ENCODE results near the gene CACNB3. TPM values are rescaled to one million over a fixed set of nuclear protein-coding genes. Genes with fewer than 3 reads are reported as not detected.
A peak's percentile ranks its signal among the peaks of the same experiment; 100 is the strongest.

The CACNB3 gene
- total and polyA plus RNA-seq, 2 of the 13 experiments (the other 11 are each of a cell fraction or from before 2014, with no cell fraction given), result 0.29 to 0.54 TPM

DNA sequence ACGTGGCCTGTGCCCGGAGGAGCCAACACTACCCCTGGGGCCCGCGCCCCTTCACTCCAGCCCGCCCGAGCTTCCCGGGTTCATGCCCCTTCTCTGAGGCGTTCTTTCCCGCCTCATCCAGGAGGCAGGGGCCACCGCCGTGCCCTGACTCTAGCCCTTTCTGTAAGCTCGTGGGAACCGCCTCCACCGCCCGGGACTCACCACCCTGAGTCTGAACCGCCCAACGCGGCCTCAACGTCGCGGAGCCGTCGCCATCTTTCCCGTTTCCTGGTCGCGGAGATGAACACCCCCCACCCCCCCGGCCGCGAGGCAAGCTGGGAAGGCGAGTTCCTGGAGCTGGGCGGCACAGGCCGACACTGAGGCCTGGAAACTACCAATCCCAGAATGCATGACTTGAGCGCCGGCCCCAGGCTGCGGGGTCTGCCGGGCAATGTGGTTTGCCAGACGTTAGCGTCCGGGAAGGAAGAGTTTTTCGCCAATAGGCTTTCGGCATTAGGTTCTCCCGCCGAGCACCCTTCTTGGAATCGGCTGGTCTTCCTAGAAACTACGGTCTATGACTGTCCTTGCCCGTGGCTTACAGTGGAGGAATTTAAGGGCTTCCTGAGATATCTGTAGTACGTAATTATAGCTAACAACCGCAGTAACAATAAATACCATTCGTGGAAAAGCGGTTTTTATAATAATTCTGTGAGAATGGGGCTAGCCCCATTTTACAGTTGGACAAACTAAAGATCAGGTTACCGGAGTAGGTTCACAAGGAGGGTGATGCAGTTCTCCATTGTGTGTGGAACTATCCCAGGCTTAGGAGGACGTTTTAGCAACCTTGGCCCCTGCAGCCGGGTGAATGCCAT is 33.8 kb downstream of the CACNB3 start, which contains the start of gene DDX23 (continued):
- TF ChIP-seq ZFY (CRISPR knock-in tag; IDR thresholded peaks at IDR 0.05) (peak; percentile 95), ZFX (CRISPR knock-in tag; IDR thresholded peaks at IDR 0.05; ENCODE audit: low read depth) (peak; percentile 95), ZBTB1 (CRISPR knock-in tag; IDR thresholded peaks at IDR 0.05; ENCODE audit: borderline replicate concordance) (no peak), GABPB1 (CRISPR knock-in tag; IDR thresholded peaks at IDR 0.05) (peak; percentile 94), ZNF180 (CRISPR knock-in tag; IDR thresholded peaks at IDR 0.05; ENCODE audit: borderline replicate concordance, low read depth) (no peak), FUBP1 (CRISPR knock-in tag; IDR thresholded peaks at IDR 0.05; ENCODE audit: borderline replicate concordance) (no peak), ZNF546 (CRISPR knock-in tag; conservative IDR thresholded peaks at IDR 0.05) (no peak), MYNN (CRISPR knock-in tag; IDR thresholded peaks at IDR 0.05; ENCODE audit: low read depth) (no peak), PHF20 (CRISPR knock-in tag; IDR thresholded peaks at IDR 0.05) (peak; percentile 92), ZNF619 (CRISPR knock-in tag; IDR thresholded peaks at IDR 0.05) (0 out of 2 replicates have a peak, but pooled peaks have one; percentile 22), NFATC3 (CRISPR knock-in tag; IDR thresholded peaks at IDR 0.05) (peak; percentile 83; the same call in 1 of the 2 replicates), ZNF343 (CRISPR knock-in tag; IDR thresholded peaks at IDR 0.05) (peak; percentile 61; the same call in 1 of the 2 replicates), ASH2L (IDR thresholded peaks at IDR 0.05; ENCODE audit: insufficient read length, low read depth, low read length) (peak; percentile 79)
- TF ChIP-seq, protein P1, sequence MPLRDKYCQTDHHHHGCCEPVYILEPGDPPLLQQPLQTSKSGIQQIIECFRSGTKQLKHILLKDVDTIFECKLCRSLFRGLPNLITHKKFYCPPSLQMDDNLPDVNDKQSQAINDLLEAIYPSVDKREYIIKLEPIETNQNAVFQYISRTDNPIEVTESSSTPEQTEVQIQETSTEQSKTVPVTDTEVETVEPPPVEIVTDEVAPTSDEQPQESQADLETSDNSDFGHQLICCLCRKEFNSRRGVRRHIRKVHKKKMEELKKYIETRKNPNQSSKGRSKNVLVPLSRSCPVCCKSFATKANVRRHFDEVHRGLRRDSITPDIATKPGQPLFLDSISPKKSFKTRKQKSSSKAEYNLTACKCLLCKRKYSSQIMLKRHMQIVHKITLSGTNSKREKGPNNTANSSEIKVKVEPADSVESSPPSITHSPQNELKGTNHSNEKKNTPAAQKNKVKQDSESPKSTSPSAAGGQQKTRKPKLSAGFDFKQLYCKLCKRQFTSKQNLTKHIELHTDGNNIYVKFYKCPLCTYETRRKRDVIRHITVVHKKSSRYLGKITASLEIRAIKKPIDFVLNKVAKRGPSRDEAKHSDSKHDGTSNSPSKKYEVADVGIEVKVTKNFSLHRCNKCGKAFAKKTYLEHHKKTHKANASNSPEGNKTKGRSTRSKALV (CRISPR knock-in tag; IDR thresholded peaks at IDR 0.05), result no peak
- TF ChIP-seq, protein P2, sequence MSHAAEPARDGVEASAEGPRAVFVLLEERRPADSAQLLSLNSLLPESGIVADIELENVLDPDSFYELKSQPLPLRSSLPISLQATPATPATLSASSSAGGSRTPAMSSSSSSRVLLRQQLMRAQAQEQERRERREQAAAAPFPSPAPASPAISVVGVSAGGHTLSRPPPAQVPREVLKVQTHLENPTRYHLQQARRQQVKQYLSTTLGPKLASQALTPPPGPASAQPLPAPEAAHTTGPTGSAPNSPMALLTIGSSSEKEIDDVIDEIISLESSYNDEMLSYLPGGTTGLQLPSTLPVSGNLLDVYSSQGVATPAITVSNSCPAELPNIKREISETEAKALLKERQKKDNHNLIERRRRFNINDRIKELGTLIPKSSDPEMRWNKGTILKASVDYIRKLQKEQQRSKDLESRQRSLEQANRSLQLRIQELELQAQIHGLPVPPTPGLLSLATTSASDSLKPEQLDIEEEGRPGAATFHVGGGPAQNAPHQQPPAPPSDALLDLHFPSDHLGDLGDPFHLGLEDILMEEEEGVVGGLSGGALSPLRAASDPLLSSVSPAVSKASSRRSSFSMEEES (CRISPR knock-in tag; IDR thresholded peaks at IDR 0.05), result no peak
